K562 (cell line): ENCODE data around the gene GPD1L. TPM values are rescaled to one million over a fixed set of nuclear protein-coding genes. Genes with fewer than 3 reads are reported as not detected.

Experiments
- ATAC-seq: fragments of 200-7000 bp; cut with Tn5 transposase; 3 replicates; pipeline ENCODE4 v1.9.1; 2020; ENCODE audit warnings: moderate library complexity
- BruUV-seq: library from RNA; stranded (reverse); fragments of 400-500 nt; replicated peaks from 2 replicates; lab custom pipeline; 2021; lab: Mats Ljungman, UMichigan
- CTCF ChIA-PET: fragments of 300-600 bp; formaldehyde crosslinking; extraction: SDS; loops from one replicate; lab custom pipeline; 2021; ENCODE audit warnings: low intra/inter-chr PET ratio; lab: Yijun Ruan, JAX
- POLR2A ChIA-PET: fragments of 300-600, 350-650 bp; sonication (Branson Sonifier 250); formaldehyde crosslinking; extraction: SDS; loops from one replicate; lab custom pipeline; 2021; ENCODE audit warnings: antibody characterized with exemption, inconsistent platforms; lab: Yijun Ruan, JAX
- DNase-seq, 4 experiments: peaks; one replicate each; pipeline versions ENCODE4 v3.0.0 to v3.0.0-alpha.2; 2011 to 2018; ENCODE audit warnings: low spot score in 3 of 4, mixed read lengths in 3 of 4; ENCODE audit errors: extremely low read depth in 1 of 4
- FAIRE-seq: peaks from 2 replicates; lab custom pipeline; 2011; peaks lifted over from hg19 to GRCh38; lab: Jason Lieb, UNC
- H2AFZ ChIP-seq: 2 replicates; pipeline ENCODE4 v1.6.0; 2011; ENCODE audit warnings: low read depth, low read length, control low read depth, inconsistent platforms
- H3K27ac ChIP-seq: fragments of 200-600 bp; 3 replicates; pipeline ENCODE4 v1.8.0; 2011; ENCODE audit warnings: low read depth, mild to moderate bottlenecking, control low read depth, inconsistent platforms, low read length, moderate library complexity, mixed read lengths; ENCODE audit errors: extremely low read depth
- H3K27me3 ChIP-seq, 2 experiments: fragments of 300-600 bp in 1 of 2; 2 replicates in 1 of 2; 3 replicates in 1 of 2; pipeline versions ENCODE4 v1.6.0 to v1.8.0; 2011; ENCODE audit warnings: inconsistent platforms in 2 of 2, low read length in 2 of 2, mild to moderate bottlenecking in 1 of 2, mixed read lengths in 1 of 2, moderate library complexity in 1 of 2; ENCODE audit not compliant: control insufficient read depth in 2 of 2, insufficient read depth in 2 of 2
- H3K36me3 ChIP-seq: fragments of 300-600 bp; 3 replicates; pipeline ENCODE4 v1.8.0; 2011; ENCODE audit warnings: mild to moderate bottlenecking, low read length, inconsistent platforms; ENCODE audit not compliant: control insufficient read depth, insufficient read depth
- H3K4me1 ChIP-seq, 2 experiments: fragments of 200-600 bp in 1 of 2; replicated peaks in 1 of 2; 2 replicates in 1 of 2; 3 replicates in 1 of 2; pipeline versions ENCODE4 v1.5.1 to v1.8.0; 2011; ENCODE audit warnings: inconsistent platforms in 2 of 2, low read length in 2 of 2, mild to moderate bottlenecking in 1 of 2, mixed read lengths in 1 of 2, moderate library complexity in 1 of 2; ENCODE audit not compliant: control insufficient read depth in 2 of 2, insufficient read depth in 2 of 2
- H3K4me2 ChIP-seq: 2 replicates; pipeline ENCODE4 v1.6.1; 2011; ENCODE audit warnings: low read length, control low read depth, inconsistent platforms, mixed read lengths; ENCODE audit not compliant: insufficient read depth
- H3K4me3 ChIP-seq: fragments of 200-600 bp; sonication (generic), shearing (Covaris generic); 2 replicates; pipeline ENCODE4 v1.5.1; 2016; ENCODE audit warnings: control low read depth, inconsistent platforms
- H3K79me2 ChIP-seq: fragments of 200-600 bp; 3 replicates; pipeline ENCODE4 v1.8.0; 2011; ENCODE audit warnings: low read length, inconsistent platforms; ENCODE audit not compliant: control insufficient read depth, insufficient read depth
- H3K9ac ChIP-seq, 2 experiments: 2 replicates each; pipeline versions ENCODE4 v1.6.0 to v1.6.1; 2011; ENCODE audit warnings: low read depth in 2 of 2, low read length in 2 of 2, control low read depth in 1 of 2, inconsistent platforms in 1 of 2, mild to moderate bottlenecking in 1 of 2, mixed read lengths in 1 of 2; ENCODE audit not compliant: insufficient read depth in 1 of 2
- H3K9me1 ChIP-seq: one replicate; pipeline ENCODE4 v1.6.0; 2011; ENCODE audit warnings: inconsistent platforms, mild to moderate bottlenecking, low read length, moderate library complexity; ENCODE audit not compliant: control insufficient read depth, insufficient read depth
- H3K9me3 ChIP-seq: replicated peaks from 2 replicates; pipeline ENCODE4 v1.5.1; 2011; ENCODE audit warnings: low read depth, low read length, inconsistent platforms; ENCODE audit not compliant: control insufficient read depth, insufficient read depth
- H4K20me1 ChIP-seq: replicated peaks from 2 replicates; pipeline ENCODE4 v1.6.1; 2011; ENCODE audit warnings: low read length, inconsistent platforms, mixed read lengths; ENCODE audit not compliant: control insufficient read depth, insufficient read depth
- HES1 ChIP-seq: fragments of 450-650 bp; IDR thresholded peaks from 2 replicates; pipeline ENCODE4 v1.6.1; 2016; ENCODE audit warnings: low read depth, mild to moderate bottlenecking, moderate library complexity
- SETDB1 ChIP-seq: IDR thresholded peaks from one replicate; pipeline ENCODE4 v1.6.1; 2012; ENCODE audit warnings: low read length, control low read depth, inconsistent platforms
- ZNF592 ChIP-seq: fragments of 450-650 bp; IDR thresholded peaks from 2 replicates; pipeline ENCODE4 v1.6.1; 2017; ENCODE audit warnings: antibody characterized with exemption, mild to moderate bottlenecking
- WGBS: fragments of 100-300 bp; shearing (Covaris generic); methylation state at CpG from one replicate; pipeline ENCODE4 v1.1.6; 2016; ENCODE audit warnings: low coverage, mixed read lengths; ENCODE audit not compliant: insufficient coverage; ENCODE audit errors: missing lambda C conversion rate; 5-methylcytosine and 5-hydroxymethylcytosine counted together
- in situ Hi-C: fragments of 300-500 bp; cut with MboI; formaldehyde crosslinking; loops from 4 replicates; pipeline ENCODE4 v1.15.0; 2018; ENCODE audit warnings: inconsistent platforms, mixed read lengths
- intact Hi-C: fragments of 100-400 bp; cut with micrococcal nuclease; formaldehyde crosslinking; loops from 2 replicates; pipeline ENCODE4 v1.14.2; 2022
- polyA plus RNA-seq, 8 experiments: library from polyadenylated mRNA; depleted of rRNA in 4 of 8; stranded (reverse) in 5 of 8; unstranded in 3 of 8; fragments of >200 nt; fragmentation: Nextera tagmentation in 2 of 8; fragmentation: Illumina TruSeq in 1 of 8; extraction: Ambion mirVana in 2 of 8; extraction: Trizol in 1 of 8; gene quantifications; 2 replicates each; pipeline versions ENCODE4 v1.2.1 to v1.2.3, GENCODE V29; 2011 to 2014; ENCODE audit warnings: inconsistent platforms in 1 of 8, missing spikeins in 1 of 8
- total RNA-seq, 7 experiments: library from RNA; depleted of rRNA in 6 of 7; stranded (reverse); fragments of >200 nt in 6 of 7; fragmentation: Illumina TruSeq in 2 of 7; extraction: Trizol in 2 of 7; gene quantifications; 2 replicates each; pipeline versions ENCODE4 v1.2.1 to v1.2.3, GENCODE V29; 2011 to 2021; ENCODE audit warnings: low replicate concordance in 1 of 7

Gene GPD1L
- total and polyA plus RNA-seq, 9 of the 15 experiments (the other 6 are each of a cell fraction or from before 2014, with no cell fraction given): 1.6 to 17.3 (median 12.3) TPM

GRCh38 chr3:32097768-32098167 is 8.7 kb upstream of the GPD1L start:
- H3K36me3 ChIP-seq: no peaks in the 10 kb centered on the region
- no TSS peak for BruUV-seq
- H3K4me3 ChIP-seq: no peak overlapping the region
- FAIRE-seq (no peak), DNase-seq (no peak), ATAC-seq (no peak)
- POLR2A ChIA-PET: no interaction called here
- H2AFZ ChIP-seq: peak overlapping the region; percentile 12; the same call in 1 of the 2 replicates
- no peak overlapping the region for H3K27ac ChIP-seq
- WGBS: 0% methylated on average over 1 of the region's 1 CpG
- intact Hi-C loops: no loop called here
- no peaks in the 10 kb centered on the region; the same call in 1 of the 2 replicates for H3K9me3 ChIP-seq
- H3K79me2 ChIP-seq: no peaks in the 10 kb centered on the region
- no peaks in the 10 kb centered on the region for H3K4me1 ChIP-seq
- H3K27me3 ChIP-seq: no peaks in the 10 kb centered on the region
- TF ChIP-seq HES1: no peak
- TF ChIP-seq SETDB1: no peak
- no peak for TF ChIP-seq ZNF592
- no peaks in the 10 kb centered on the region for H3K9me1 ChIP-seq
- no peaks in the 10 kb centered on the region for H4K20me1 ChIP-seq
- CTCF ChIA-PET: no interaction called here
- in situ Hi-C loops: no loop called here
- H3K9ac ChIP-seq: no peak overlapping the region
- no peak overlapping the region for H3K4me2 ChIP-seq
